Heart right ventricle (tissue), 16 donors: ENCODE results near the gene CTNNB1. TPM values are rescaled to one million over a fixed set of nuclear protein-coding genes. Genes with fewer than 3 reads are reported as not detected.

Source experiments
- ATAC-seq, 8 donors: fragments of 200-7000 bp; cut with Tn5 transposase; one replicate each; pipeline ENCODE4 v1.9.1; 2020; ENCODE audit warnings: mild to moderate bottlenecking in 8 of 8, moderate library complexity in 8 of 8, moderate number of reproducible peaks in 1 of 8
- DNase-seq, 2 donors: peaks; one replicate each; pipeline ENCODE4 v3.0.0-alpha.2; 2020
- H3K27ac ChIP-seq, 10 donors: fragments of 200-600 bp; sonication (generic) in 2 of 10; one replicate each; pipeline versions ENCODE4 v1.5.0 to v1.8.0; 2020 to 2022; ENCODE audit warnings: mild to moderate bottlenecking in 3 of 10
- H3K27me3 ChIP-seq, 7 donors: fragments of 200-600 bp; one replicate each; pipeline ENCODE4 v1.8.0; 2021 to 2022; ENCODE audit warnings: mild to moderate bottlenecking in 2 of 7
- H3K36me3 ChIP-seq, 9 donors: fragments of 200-600 bp; sonication (generic) in 1 of 9; one replicate each; pipeline versions ENCODE4 v1.5.0 to v1.8.0; 2020 to 2022; ENCODE audit warnings: mild to moderate bottlenecking in 2 of 9
- H3K4me1 ChIP-seq, 9 donors: fragments of 200-600 bp; sonication (generic) in 1 of 9; one replicate each; pipeline versions ENCODE4 v1.5.0 to v1.8.0; 2020 to 2022; ENCODE audit warnings: mild to moderate bottlenecking in 4 of 9
- H3K4me3 ChIP-seq, 10 donors: fragments of 200-600 bp; sonication (generic) in 2 of 10; one replicate each; pipeline versions ENCODE4 v1.5.0 to v1.8.0; 2020 to 2022; ENCODE audit warnings: mild to moderate bottlenecking in 7 of 10, moderate library complexity in 2 of 10
- H3K9me3 ChIP-seq, 11 donors: fragments of 200-600 bp in 10 of 11; sonication (generic) in 2 of 11; one replicate each; pipeline versions ENCODE4 v1.5.0 to v1.8.0; 2013 to 2022; ENCODE audit warnings: mild to moderate bottlenecking in 2 of 11, control low read depth in 1 of 11, moderate library complexity in 1 of 11
- WGBS, 2 donors: extraction: QIAGEN DNeasy Blood & Tissue Kit; methylation state at CpG; one replicate each; pipeline ENCODE4 v1.1.7; 2013; ENCODE audit warnings: inconsistent platforms in 1 of 2; 5-methylcytosine and 5-hydroxymethylcytosine counted together
- intact Hi-C, 10 donors: fragments of 100-400 bp; cut with DNase I; formaldehyde crosslinking; loops; one replicate each; pipeline versions ENCODE4 v1.11.1 to v1.14.2; 2022
- polyA plus RNA-seq, 2 donors: library from polyadenylated mRNA; stranded (reverse); fragments of 200-250 nt; gene quantifications; one replicate each; pipeline ENCODE4 v1.2.3, GENCODE V29; 2013
- total RNA-seq, 10 donors: library from RNA; stranded (reverse); fragmentation: NEBNext Ultra II Directional in 3 of 10; extraction: Animal tissue kit (Norgen Biotek cat#: 25700) in 3 of 10; gene quantifications; one replicate each; pipeline versions ENCODE4 v1.2.1 to v1.2.4, GENCODE V29; 2021 to 2023
- TF ChIP-seq, protein P1 (sequence below), 9 donors: fragments of 200-600 bp; sonication (generic) in 2 of 9; IDR thresholded peaks; one replicate each; pipeline versions ENCODE4 v1.5.0 to v1.8.0; 2021 to 2022; ENCODE audit warnings: antibody characterized with exemption in 9 of 9, mild to moderate bottlenecking in 5 of 9, moderate library complexity in 1 of 9
- donor health status: Arrhythmogenic right ventricular cardiomyopathy.
- donor health status: ischemic (EF 13 %, LVEDD 7.1; RV severe dilation, severe dysfunction).
- donor health status: healthy with polysubstance abuse.
- donor health status: DM: no; HTN: yes; CAD: no.
- donor health status: DM: no; HTN: no; CAD: no.
- donor health status: ischemic (EF 25% LVEDD 6.9; RV normal size, moderate dysfunction).
- donor health status: ischemic (EF 25% LVEDD 5.7; RV mildly dilated, moderate dysfunction).
- donor health status: healthy.
- donor health status: DM: yes; HTN: yes; CAD: no.
- donor health status: Ischemic cardiomyopathy.
- donor health status: ischemic (EF 35%, LVEDD 5.7; RV mildly dilated, moderate dysfunction).
- donor health status: nonischemic (EF 11% LVEDD 7.7; RV severe dilation, severe dysfunction).
- donor health status: DM: yes; HTN: yes; CAD: no.
- donor health status: PGD.
- donor health status: ischemic (EF 29% LVEDD 5.4; RV normal size, mild dysfunction).
- donor health status: nonischemic (EF 23%, LVEDD 6.1; RV moderate dilation, normal function).

Gene CTNNB1
- total and polyA plus RNA-seq, 12 donors, result 33.2 to 218 (median 172) TPM

DNA sequence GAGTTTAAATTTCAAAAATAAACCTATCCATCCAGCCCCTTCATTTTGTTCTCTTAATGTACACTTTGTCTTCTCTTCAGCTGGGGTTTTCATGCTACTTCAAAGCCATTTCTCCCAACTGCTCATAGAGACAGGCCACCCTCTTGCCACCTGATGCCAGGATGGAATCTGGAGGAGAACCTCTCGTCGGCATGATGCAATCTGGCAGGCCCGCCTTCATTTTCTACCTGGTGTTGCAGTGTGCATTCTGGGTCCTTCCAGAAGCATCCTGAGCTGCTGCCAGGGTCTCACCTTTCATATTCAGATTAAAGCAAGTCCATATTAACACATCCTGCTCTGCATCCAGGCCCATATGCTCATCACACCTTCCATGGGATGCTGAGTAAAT, 60.8 kb downstream of the CTNNB1 start:
- Histone ChIP-seq H3K4me3 (no peak overlapping the region), H3K9me3 (no peaks in the 10 kb centered on the region), H3K27me3 (no peaks in the 10 kb centered on the region), H3K27ac (no peak overlapping the region), H3K4me1 (no peaks in the 10 kb centered on the region), H3K36me3 (no peaks in the 10 kb centered on the region)
- intact Hi-C loops, result no loop called here
- 97 to 98% methylated on average over 3 of the region's 3 CpGs for WGBS, 2 donors
- DNase-seq (no peak), ATAC-seq (no peak)
- TF ChIP-seq, protein P1, sequence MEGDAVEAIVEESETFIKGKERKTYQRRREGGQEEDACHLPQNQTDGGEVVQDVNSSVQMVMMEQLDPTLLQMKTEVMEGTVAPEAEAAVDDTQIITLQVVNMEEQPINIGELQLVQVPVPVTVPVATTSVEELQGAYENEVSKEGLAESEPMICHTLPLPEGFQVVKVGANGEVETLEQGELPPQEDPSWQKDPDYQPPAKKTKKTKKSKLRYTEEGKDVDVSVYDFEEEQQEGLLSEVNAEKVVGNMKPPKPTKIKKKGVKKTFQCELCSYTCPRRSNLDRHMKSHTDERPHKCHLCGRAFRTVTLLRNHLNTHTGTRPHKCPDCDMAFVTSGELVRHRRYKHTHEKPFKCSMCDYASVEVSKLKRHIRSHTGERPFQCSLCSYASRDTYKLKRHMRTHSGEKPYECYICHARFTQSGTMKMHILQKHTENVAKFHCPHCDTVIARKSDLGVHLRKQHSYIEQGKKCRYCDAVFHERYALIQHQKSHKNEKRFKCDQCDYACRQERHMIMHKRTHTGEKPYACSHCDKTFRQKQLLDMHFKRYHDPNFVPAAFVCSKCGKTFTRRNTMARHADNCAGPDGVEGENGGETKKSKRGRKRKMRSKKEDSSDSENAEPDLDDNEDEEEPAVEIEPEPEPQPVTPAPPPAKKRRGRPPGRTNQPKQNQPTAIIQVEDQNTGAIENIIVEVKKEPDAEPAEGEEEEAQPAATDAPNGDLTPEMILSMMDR (IDR thresholded peaks at IDR 0.05), result no peak

GRCh38 chr3:41265011-41265545, 65.8 kb downstream of the CTNNB1 start:
- WGBS, 2 donors, result 94 to 95% methylated on average over 11 of the region's 11 CpGs

GRCh38 chr3:41265823-41266273, 66.5 kb downstream of the CTNNB1 start:
- H3K4me3 ChIP-seq, result no peak overlapping the region
- TF ChIP-seq, protein P1 (IDR thresholded peaks at IDR 0.05), result no peak
- DNase-seq (no peak), ATAC-seq (peak in 3 of 8 donors; percentile 12 to 53 (median 24))
- no peaks in the 10 kb centered on the region for H3K9me3 ChIP-seq
- intact Hi-C loops, result no loop called here
- no peaks in the 10 kb centered on the region for H3K27me3 ChIP-seq
- no peaks in the 10 kb centered on the region for H3K36me3 ChIP-seq
- no peak overlapping the region for H3K27ac ChIP-seq
- H3K4me1 ChIP-seq, result peaks cover 0 to 9% (median 6%) of the 10 kb centered on the region in 9 donors
- WGBS, 2 donors, result 10 to 27% methylated on average over 3 of the region's 3 CpGs

More at GRCh38 chr3:41265011-41265545, 65.8 kb downstream of the CTNNB1 start:
- H3K27ac ChIP-seq, result no peak overlapping the region
- TF ChIP-seq, protein P1 (IDR thresholded peaks at IDR 0.05), result no peak
- ATAC-seq (no peak), DNase-seq (no peak)
- peaks cover 0 to 9% (median 6%) of the 10 kb centered on the region in 9 donors for H3K4me1 ChIP-seq
- intact Hi-C loops, result no loop called here
- H3K27me3 ChIP-seq, result no peaks in the 10 kb centered on the region
- no peaks in the 10 kb centered on the region for H3K36me3 ChIP-seq
- no peaks in the 10 kb centered on the region for H3K9me3 ChIP-seq
- H3K4me3 ChIP-seq, result no peak overlapping the region

GRCh38 chr3:41267975-41268640, 68.8 kb downstream of the CTNNB1 start:
- H3K27me3 ChIP-seq, result no peaks in the 10 kb centered on the region
- ATAC-seq, result no peak
- DNase-seq, result no peak
- H3K9me3 ChIP-seq, result peaks cover 0 to 17% (median 0%) of the 10 kb centered on the region in 11 donors
- peaks cover 0 to 9% (median 6%) of the 10 kb centered on the region in 9 donors for H3K4me1 ChIP-seq
- no peak overlapping the region for H3K4me3 ChIP-seq
- H3K36me3 ChIP-seq, result no peaks in the 10 kb centered on the region
- no peak overlapping the region for H3K27ac ChIP-seq
- TF ChIP-seq, protein P1 (IDR thresholded peaks at IDR 0.05), result no peak
- WGBS, 2 donors, result 95 to 97% methylated on average over 8 of the region's 8 CpGs
- intact Hi-C loops, result no loop called here
